HG02840 (cell line): ENCODE data around the gene DENND1A.
"Not testable (repeated sequence)": the region's sequence is repeated elsewhere in the genome, so short reads cannot be mapped to it uniquely, and the experiment has no call there.

Experiments used
- ATAC-seq: cut with Tn5 transposase; IDR thresholded peaks from one replicate; pipeline ENCODE4 v1.9.1; 2021; ENCODE audit warnings: mild to moderate bottlenecking, moderate library complexity, moderate number of reproducible peaks; ENCODE audit not compliant: unreplicated experiment, low FRiP score

Gene DENND1A

GRCh38 chr9:123447934-123448646 lies 481.8 kb downstream of the DENND1A start:
- ATAC-seq, result no peak

DNA sequence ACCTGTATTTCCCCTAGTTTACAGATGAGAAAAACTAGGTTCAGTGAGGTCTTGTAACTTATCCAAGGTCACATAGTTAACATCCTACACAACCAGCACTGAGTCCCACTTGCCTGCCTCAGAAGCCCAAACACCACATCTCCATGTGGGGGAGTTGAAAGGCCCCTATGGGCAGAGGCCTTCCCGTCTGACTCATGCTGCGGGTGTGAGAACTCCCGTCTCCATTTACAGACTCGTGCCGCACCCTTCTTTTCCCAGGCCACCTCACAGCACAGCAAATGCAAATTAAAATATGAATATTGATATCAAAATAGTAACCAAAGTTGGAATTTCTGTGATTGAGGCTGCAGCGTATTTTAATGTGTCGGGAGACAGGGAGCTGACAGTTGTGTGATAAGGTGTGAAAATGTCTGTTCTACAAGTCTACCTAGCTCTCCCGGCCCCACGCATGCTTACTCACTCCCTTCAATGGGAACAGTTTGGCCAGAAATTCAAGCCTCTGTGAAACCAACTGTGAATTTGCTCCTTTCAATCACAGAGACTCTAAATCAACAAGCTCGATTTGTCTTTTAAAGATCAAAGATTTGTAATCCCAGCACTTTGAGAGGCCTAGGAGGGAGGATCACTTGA lies 483.8 kb downstream of the DENND1A start:
- no peak for ATAC-seq

DNA sequence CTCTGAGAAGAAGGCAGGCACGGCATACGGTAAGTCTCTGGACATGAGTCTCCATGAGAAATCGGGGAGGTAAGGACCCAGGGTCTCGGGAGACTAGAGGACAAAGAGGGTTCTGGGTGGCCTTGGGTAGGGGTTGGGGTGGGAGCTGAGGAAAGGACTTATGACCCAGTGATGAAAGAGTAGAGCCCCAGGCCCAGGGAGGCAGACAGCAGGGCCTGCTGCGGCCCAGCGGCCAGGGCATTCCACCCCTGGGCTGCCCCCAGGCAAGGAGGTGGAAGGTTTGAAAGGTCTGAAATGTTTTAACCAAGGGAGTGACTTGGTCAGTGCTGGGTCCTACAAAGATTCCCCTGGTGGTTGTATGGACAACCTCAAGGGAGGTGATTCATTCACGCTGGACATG lies 484.8 kb downstream of the DENND1A start:
- ATAC-seq, result no peak

GRCh38 chr9:123441769-123442168 lies 488.2 kb downstream of the DENND1A start:
- no peak for ATAC-seq

GRCh38 chr9:123440256-123440655 lies 489.7 kb downstream of the DENND1A start:
- ATAC-seq, result no peak

GRCh38 chr9:123438821-123439220 lies 491.1 kb downstream of the DENND1A start:
- no peak for ATAC-seq

GRCh38 chr9:123438321-123438720 lies 491.6 kb downstream of the DENND1A start:
- no peak for ATAC-seq

DNA sequence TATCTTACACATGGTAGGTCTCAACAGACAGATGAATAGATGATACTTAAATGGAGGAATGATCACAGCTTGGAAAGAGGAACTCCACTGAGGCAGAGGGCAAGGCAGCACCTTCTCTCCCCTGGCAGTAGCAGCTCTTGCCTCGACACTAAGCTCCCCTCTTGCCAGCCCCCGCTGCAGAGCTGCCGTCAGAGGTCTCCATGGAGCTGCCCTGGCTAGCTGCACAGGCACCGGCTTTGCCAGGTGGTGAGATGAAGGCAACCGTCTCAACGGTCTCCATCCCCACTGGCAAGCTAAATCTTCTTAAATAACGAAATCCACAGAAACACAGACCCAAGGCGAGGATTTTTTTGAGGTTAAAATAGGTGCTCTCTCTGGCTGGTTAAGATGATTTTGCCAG lies 492.7 kb downstream of the DENND1A start:
- no peak for ATAC-seq

- ATAC-seq, result no peak
Observed at GRCh38 chr9:123435471-123435870, 494.5 kb downstream of the DENND1A start.

GRCh38 chr9:123434619-123435240 lies 495.2 kb downstream of the DENND1A start:
- no peak for ATAC-seq

GRCh38 chr9:123432331-123433236 lies 497.3 kb downstream of the DENND1A start:
- ATAC-seq, result no peak

GRCh38 chr9:123431581-123431980 lies 498.3 kb downstream of the DENND1A start:
- ATAC-seq, result no peak

- ATAC-seq, result not testable (repeated sequence)
Observed at GRCh38 chr9:123428450-123428849, 501.5 kb downstream of the DENND1A start.

DNA sequence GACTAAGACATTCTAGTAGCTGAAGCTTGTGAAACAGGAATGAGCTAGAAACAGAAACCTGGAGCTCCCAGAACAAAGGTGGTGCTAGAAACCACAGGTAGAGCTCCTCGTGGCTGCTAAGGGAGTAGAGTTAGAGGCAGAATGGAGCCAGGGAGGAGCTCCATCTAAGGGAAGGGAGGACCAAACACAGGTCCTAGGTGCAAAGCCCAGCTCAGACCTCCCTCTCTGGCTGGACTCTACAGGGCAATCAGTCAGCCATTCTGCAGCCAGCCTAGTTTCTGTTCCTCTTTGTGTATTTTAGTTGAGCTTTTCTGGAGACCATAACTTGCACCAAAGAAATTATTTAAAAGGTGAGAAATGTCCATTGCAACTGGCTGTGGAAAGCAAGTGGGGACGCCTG lies 503.5 kb downstream of the DENND1A start:
- ATAC-seq, result no peak

GRCh38 chr9:123425836-123426365 lies 504.0 kb downstream of the DENND1A start:
- ATAC-seq, result no peak

GRCh38 chr9:123425261-123425821 lies 504.6 kb downstream of the DENND1A start:
- no peak for ATAC-seq

DNA sequence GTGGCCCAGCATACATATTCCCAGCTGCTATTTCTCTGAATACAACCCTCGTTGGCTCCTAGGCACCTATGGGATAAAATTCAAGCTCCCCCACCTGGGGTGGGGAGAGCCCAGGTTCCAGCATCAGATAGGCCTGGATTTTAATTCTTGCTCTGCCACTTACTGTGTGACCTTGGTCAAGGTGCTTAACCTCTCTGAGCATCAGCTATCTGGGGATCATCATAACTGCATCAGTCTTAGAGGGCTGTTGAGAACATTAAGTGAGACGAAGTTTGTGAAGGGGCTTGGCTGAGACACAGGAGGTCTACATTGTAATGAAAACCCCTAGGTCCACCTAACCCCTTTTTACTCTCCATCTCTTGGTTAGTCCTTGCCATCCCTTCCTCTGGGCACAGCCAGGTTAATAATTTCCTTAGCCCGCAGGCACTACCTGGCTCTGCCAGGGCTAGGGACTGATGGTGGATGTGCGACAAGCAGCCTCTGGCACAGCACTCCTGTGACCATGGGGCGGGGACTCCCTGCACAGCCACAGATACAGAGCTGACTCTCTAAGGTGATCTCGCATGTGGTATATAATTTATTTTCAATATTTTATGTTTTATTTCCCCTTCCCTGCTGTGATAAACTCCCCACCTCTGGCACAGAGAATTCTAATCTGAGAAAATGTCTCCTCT lies 505.2 kb downstream of the DENND1A start:
- ATAC-seq, result no peak

GRCh38 chr9:123424131-123424530 lies 505.8 kb downstream of the DENND1A start:
- ATAC-seq, result no peak

DNA sequence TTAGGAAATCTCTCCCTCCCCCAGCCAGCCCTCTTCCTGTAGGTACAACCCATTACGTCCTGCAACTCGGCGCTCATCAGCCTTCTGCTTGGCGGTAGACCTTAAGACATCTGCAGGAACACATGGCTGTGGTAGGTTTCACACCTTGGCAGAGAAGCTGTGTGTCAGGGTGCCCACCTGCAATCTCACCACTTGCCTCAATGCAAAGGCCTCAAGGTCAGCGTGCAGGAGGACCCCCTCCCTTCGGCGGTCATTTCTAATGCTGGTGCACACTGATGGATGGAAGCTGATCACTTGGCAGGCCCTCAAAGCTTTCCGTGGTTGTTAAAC lies 506.6 kb downstream of the DENND1A start:
- ATAC-seq, result no peak
